Kidney (tissue), 14 donors: Measurements from ENCODE around the gene SHPK. TPM values are rescaled to one million over a fixed set of nuclear protein-coding genes. Genes with fewer than 3 reads are reported as not detected.

Experiments
- DNase-seq, 5 donors: peaks; one replicate each; pipeline ENCODE4 v3.0.0-alpha.2; 2013 to 2020
- FAIRE-seq: peaks from 2 replicates; lab custom pipeline; 2012; peaks lifted over from hg19 to GRCh38; lab: Jason Lieb, UNC
- H3K27ac ChIP-seq, 2 donors: one replicate each; pipeline ENCODE4 v1.7.0; 2013; ENCODE audit warnings: low read depth in 2 of 2, low read length in 2 of 2, inconsistent platforms in 1 of 2
- H3K27me3 ChIP-seq: one replicate; pipeline ENCODE4 v1.7.1; 2013; ENCODE audit warnings: low read length, inconsistent platforms; ENCODE audit not compliant: control insufficient read depth, insufficient read depth
- H3K36me3 ChIP-seq, 3 donors: one replicate each; pipeline versions ENCODE4 v1.7.0 to v1.7.1; 2013; ENCODE audit warnings: low read length in 3 of 3, control low read depth in 1 of 3, inconsistent platforms in 1 of 3; ENCODE audit not compliant: insufficient read depth in 3 of 3, control insufficient read depth in 2 of 3
- H3K4me1 ChIP-seq, 3 donors: one replicate each; pipeline versions ENCODE4 v1.7.0 to v1.7.1; 2013; ENCODE audit warnings: low read length in 3 of 3, inconsistent platforms in 1 of 3, low read depth in 1 of 3; ENCODE audit not compliant: control insufficient read depth in 2 of 3, insufficient read depth in 2 of 3
- H3K4me3 ChIP-seq, 3 donors: one replicate each; pipeline versions ENCODE4 v1.7.0 to v1.8.1; 2013; ENCODE audit warnings: low read length in 3 of 3, control low read depth in 1 of 3, inconsistent platforms in 1 of 3
- H3K9ac ChIP-seq, 3 donors: one replicate each; pipeline versions ENCODE4 v1.7.0 to v1.7.1; 2013; ENCODE audit warnings: low read length in 3 of 3, control low read depth in 1 of 3, inconsistent platforms in 1 of 3
- H3K9me3 ChIP-seq, 3 donors: one replicate each; pipeline versions ENCODE4 v1.7.0 to v1.7.1; 2013; ENCODE audit warnings: low read length in 3 of 3, control low read depth in 1 of 3, inconsistent platforms in 1 of 3; ENCODE audit not compliant: control insufficient read depth in 2 of 3, insufficient read depth in 1 of 3
- CTCF ChIP-seq: IDR thresholded peaks from 3 replicates; pipeline ENCODE4 v1.5.1; 2012; ENCODE audit warnings: mild to moderate bottlenecking, moderate library complexity, borderline replicate concordance; ENCODE audit not compliant: insufficient read depth; ENCODE audit errors: extremely low read depth
- intact Hi-C: fragments of 100-400 bp; cut with DNase I; formaldehyde crosslinking; loops from one replicate; pipeline ENCODE4 v1.11.1; 2022
- polyA plus RNA-seq: library from polyadenylated mRNA; stranded (reverse); fragments of 350-450 nt; fragmentation: Illumina TruSeq; extraction: RNeasy Lipid Tissue Mini Kit (QIAGEN cat#74804); gene quantifications from one replicate; pipeline ENCODE4 v1.2.3, GENCODE V29; 2014; ENCODE audit warnings: low read depth, low replicate concordance; ENCODE audit not compliant: insufficient read depth
- total RNA-seq: library from RNA; stranded (reverse); fragmentation: NEBNext Ultra II Directional; extraction: Animal tissue kit (Norgen Biotek cat#: 25700); gene quantifications from one replicate; pipeline ENCODE4 v1.2.1, GENCODE V29; 2021
- donor health status: control.
- donor health status: control.
- donor health status: control.
- donor health status: control.
- donor health status: control.
- donor health status: DM: yes; HTN: yes; CAD: no.
- donor health status: Normal renal cell carcinoma (clear cell type).

SHPK gene
- total and polyA plus RNA-seq, 2 donors from 2014 or later: 9.2 to 17.5 TPM

DNA sequence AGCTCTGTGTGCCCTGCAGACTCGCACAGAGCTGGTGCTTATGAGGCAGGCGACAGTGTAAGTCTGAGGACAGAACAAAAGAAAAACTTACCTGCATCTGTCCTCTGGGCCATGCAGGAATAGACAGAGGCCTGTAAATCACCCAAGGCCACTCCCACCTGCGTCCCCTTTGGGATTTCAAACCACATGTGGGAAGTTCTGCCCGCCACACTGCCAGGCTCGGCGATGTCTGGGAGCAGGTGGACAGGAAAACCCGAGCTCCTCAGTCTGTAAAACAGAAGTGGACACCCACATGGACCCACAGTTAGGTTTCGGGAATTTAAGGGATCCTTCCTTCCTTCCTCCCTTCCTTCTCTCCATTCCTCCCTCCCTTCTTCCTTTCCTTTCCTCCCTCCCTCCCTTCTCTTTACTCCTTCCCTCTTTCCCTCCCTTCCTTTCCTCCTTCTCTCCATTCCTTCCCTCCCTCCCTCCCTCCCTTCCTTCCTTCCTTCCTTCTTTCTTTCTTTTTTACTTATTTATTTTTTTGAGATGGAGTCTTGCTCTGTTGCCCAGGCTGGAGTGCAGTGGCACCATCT is 14.8 kb downstream of the SHPK start:
- peaks cover 2 to 44% (median 33%) of the 10 kb centered on the region in 3 donors for H3K36me3 ChIP-seq
- TF ChIP-seq CTCF: no peak
- no peak for DNase-seq
- no peak overlapping the region for H3K9ac ChIP-seq
- H3K4me1 ChIP-seq: no peaks in the 10 kb centered on the region
- no peak overlapping the region for H3K27ac ChIP-seq
- H3K9me3 ChIP-seq: no peaks in the 10 kb centered on the region
- no peaks in the 10 kb centered on the region for H3K27me3 ChIP-seq
- no peak for FAIRE-seq
- intact Hi-C loops: no loop called here
- H3K4me3 ChIP-seq: no peak overlapping the region

DNA sequence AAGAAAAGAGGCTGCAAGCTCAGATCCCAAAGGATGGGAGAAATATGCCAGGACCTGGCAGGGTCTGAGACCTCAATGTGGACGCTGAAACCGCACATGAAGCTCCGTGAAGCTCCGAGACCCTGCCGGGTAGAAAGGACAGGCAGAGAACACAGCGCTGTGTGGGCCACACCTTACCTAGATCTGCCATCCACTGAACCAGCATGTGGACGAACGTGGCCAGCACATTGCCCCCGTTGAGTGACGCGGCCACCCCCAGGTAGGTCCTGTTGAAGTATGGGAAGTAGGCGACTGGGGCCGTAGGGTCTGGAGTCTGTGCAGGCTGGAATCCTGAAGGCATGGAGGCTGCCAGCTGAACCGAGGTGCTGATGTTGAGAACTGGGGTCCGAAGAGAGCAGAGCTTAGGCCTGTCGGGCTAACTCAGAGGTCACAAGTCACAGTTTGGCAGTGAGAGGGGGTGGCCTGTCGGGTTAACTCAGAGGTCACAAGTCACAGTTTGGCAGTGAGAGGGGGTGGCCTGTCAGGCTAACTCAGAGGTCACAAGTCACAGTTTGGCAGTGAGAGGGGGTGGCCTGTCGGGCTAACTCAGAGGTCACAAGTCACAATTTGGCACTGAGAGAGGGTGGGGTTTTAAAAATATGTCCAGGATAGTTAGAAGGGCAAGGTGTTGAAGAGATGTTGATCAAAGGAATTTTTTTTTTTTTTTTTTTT is 20.7 kb downstream of the SHPK start:
- intact Hi-C loops: no loop called here
- no peak for TF ChIP-seq CTCF
- DNase-seq: peak in 1 of 5 donors; percentile 56
- no peaks in the 10 kb centered on the region for H3K4me1 ChIP-seq
- no peak overlapping the region for H3K9ac ChIP-seq
- H3K9me3 ChIP-seq: no peaks in the 10 kb centered on the region
- peaks cover 2 to 47% (median 29%) of the 10 kb centered on the region in 3 donors for H3K36me3 ChIP-seq
- H3K4me3 ChIP-seq: no peak overlapping the region
- FAIRE-seq: no peak
- H3K27ac ChIP-seq: no peak overlapping the region
- no peaks in the 10 kb centered on the region for H3K27me3 ChIP-seq

- intact Hi-C loops: no loop called here
- H3K36me3 ChIP-seq: peaks cover 2 to 62% (median 36%) of the 10 kb centered on the region in 3 donors
- no peak overlapping the region for H3K4me3 ChIP-seq
- FAIRE-seq (no peak), DNase-seq (no peak)
- TF ChIP-seq CTCF: no peak
- H3K9me3 ChIP-seq: no peaks in the 10 kb centered on the region
- H3K27me3 ChIP-seq: no peaks in the 10 kb centered on the region
- H3K27ac ChIP-seq: no peak overlapping the region
- no peak overlapping the region for H3K9ac ChIP-seq
- no peaks in the 10 kb centered on the region for H3K4me1 ChIP-seq
These were observed 22.9 kb downstream of the SHPK start for GRCh38 chr17:3613124-3613523.
